GM21737 (cell line): ENCODE results near the gene MYH6.
"Not testable (repeated sequence)": the region's sequence is repeated elsewhere in the genome, so short reads cannot be mapped to it uniquely, and the experiment has no call there.

ENCODE experiments used
- ATAC-seq: cut with Tn5 transposase; IDR thresholded peaks from one replicate; pipeline ENCODE4 v1.9.1; 2021; ENCODE audit warnings: mild to moderate bottlenecking, moderate library complexity; ENCODE audit not compliant: unreplicated experiment

MYH6 gene

GRCh38 chr14:23407516-23408306 is at the start of gene MYH6:
Gene MYH6 (minus strand): TSS chr14:23408273. CDS start chr14:23407223, 1,050 bp downstream.
- ATAC-seq, result no peak

GRCh38 chr14:23456883-23457586 is 49.0 kb upstream of the MYH6 start:
- not testable (repeated sequence) for ATAC-seq

GRCh38 chr14:23454445-23454856 is 46.4 kb upstream of the MYH6 start:
- ATAC-seq, result no peak

GRCh38 chr14:23452237-23452636 is 44.2 kb upstream of the MYH6 start:
- no peak for ATAC-seq

GRCh38 chr14:23450379-23450778 is 42.3 kb upstream of the MYH6 start:
- no peak for ATAC-seq

GRCh38 chr14:23449314-23449713 is 41.2 kb upstream of the MYH6 start:
- ATAC-seq, result no peak

- no peak for ATAC-seq
Measured at GRCh38 chr14:23447361-23448350, 39.6 kb upstream of the MYH6 start.

GRCh38 chr14:23446291-23446851 is 38.3 kb upstream of the MYH6 start:
- no peak for ATAC-seq

- ATAC-seq, result no peak
Measured at GRCh38 chr14:23445773-23446172, 37.7 kb upstream of the MYH6 start.

GRCh38 chr14:23444314-23444713 is 36.2 kb upstream of the MYH6 start:
- no peak for ATAC-seq

GRCh38 chr14:23443881-23444280 is 35.8 kb upstream of the MYH6 start:
- no peak for ATAC-seq

- no peak for ATAC-seq
Measured at GRCh38 chr14:23443411-23443812, 35.3 kb upstream of the MYH6 start.

- ATAC-seq, result no peak
Measured at GRCh38 chr14:23442721-23443356, 34.8 kb upstream of the MYH6 start.

- ATAC-seq, result no peak
Measured at GRCh38 chr14:23441076-23441475, 33.0 kb upstream of the MYH6 start.

GRCh38 chr14:23439107-23439835 is 31.2 kb upstream of the MYH6 start:
- ATAC-seq, result no peak

- no peak for ATAC-seq
Measured at GRCh38 chr14:23438101-23438971, 30.3 kb upstream of the MYH6 start.

- no peak for ATAC-seq
Measured at GRCh38 chr14:23437133-23438100, 29.3 kb upstream of the MYH6 start.
